ENCODE data around the gene ZNF385A. TPM values are rescaled to one million over a fixed set of nuclear protein-coding genes. Genes with fewer than 3 reads are reported as not detected.
A peak's percentile ranks its signal among the peaks of the same experiment; 100 is the strongest.

Gene ZNF385A
- total and polyA plus RNA-seq, 2 of the 13 experiments (the other 11 are each of a cell fraction or from before 2014, with no cell fraction given) = 0.44 to 0.67 TPM

GRCh38 chr12:54324617-54325441, 59.7 kb downstream of the ZNF385A start, which contains the start of gene COPZ1 (continued):
- TF ChIP-seq MLLT10 (CRISPR knock-in tag; IDR thresholded peaks at IDR 0.05) = peak; percentile 65; the same call in 1 of the 2 replicates
- TF ChIP-seq ZNF724P (CRISPR knock-in tag; IDR thresholded peaks at IDR 0.05; ENCODE audit: borderline replicate concordance) = no peak
- peak; percentile 88; the same call in 1 of the 2 replicates for TF ChIP-seq KDM5A (IDR thresholded peaks at IDR 0.05; ENCODE audit: borderline replicate concordance, low read length)
- no peak for TF ChIP-seq ZNF607 (CRISPR knock-in tag; IDR thresholded peaks at IDR 0.05; ENCODE audit: borderline replicate concordance)
- TF ChIP-seq NAIF1 (CRISPR knock-in tag; IDR thresholded peaks at IDR 0.05; ENCODE audit: borderline replicate concordance) = no peak
- no peak for TF ChIP-seq ZNF382 (CRISPR knock-in tag; IDR thresholded peaks at IDR 0.05; ENCODE audit: borderline replicate concordance)
- TF ChIP-seq MATR3 (CRISPR knock-in tag; IDR thresholded peaks at IDR 0.05) = no peak
- peak; percentile 32; the same call in 1 of the 2 replicates for TF ChIP-seq ZNF768 (CRISPR knock-in tag; IDR thresholded peaks at IDR 0.05)
- no peak for TF ChIP-seq NRL (CRISPR knock-in tag; IDR thresholded peaks at IDR 0.05; ENCODE audit: borderline replicate concordance)
- no peak for TF ChIP-seq PLRG1 (conservative IDR thresholded peaks at IDR 0.05)
- TF ChIP-seq FOXP1 (IDR thresholded peaks at IDR 0.05) = no peak
- TF ChIP-seq FOXP1 (CRISPR knock-in tag; IDR thresholded peaks at IDR 0.05) = no peak
- peak; percentile 56; the same call in 1 of the 2 replicates for TF ChIP-seq GMEB2 (CRISPR knock-in tag; IDR thresholded peaks at IDR 0.05; ENCODE audit: low read depth)
- TF ChIP-seq ZBTB37 (CRISPR knock-in tag; IDR thresholded peaks at IDR 0.05) = no peak
- peak; percentile 59; the same call in 1 of the 2 replicates for TF ChIP-seq ZIK1 (CRISPR knock-in tag; IDR thresholded peaks at IDR 0.05; ENCODE audit: borderline replicate concordance, low read depth)
- no peak for TF ChIP-seq SSRP1 (CRISPR knock-in tag; IDR thresholded peaks at IDR 0.05)
- TF ChIP-seq STAT5B (CRISPR knock-in tag; IDR thresholded peaks at IDR 0.05) = no peak
- no peak for TF ChIP-seq ZNF101 (CRISPR knock-in tag; IDR thresholded peaks at IDR 0.05; ENCODE audit: borderline replicate concordance, low read depth)
- TF ChIP-seq PHF5A (CRISPR knock-in tag; IDR thresholded peaks at IDR 0.05; ENCODE audit: low read depth, unreplicated experiment) = no peak
- TF ChIP-seq ZNF230 (CRISPR knock-in tag; IDR thresholded peaks at IDR 0.05) = no peak
- TF ChIP-seq HNRNPK (IDR thresholded peaks at IDR 0.05; ENCODE audit: low read depth, low read length, poor library complexity, severe bottlenecking) = no peak
- peak; percentile 96 for TF ChIP-seq NFYB (CRISPR knock-in tag; IDR thresholded peaks at IDR 0.05)
- no peak for TF ChIP-seq HOXA9 (CRISPR knock-in tag; IDR thresholded peaks at IDR 0.05; ENCODE audit: borderline replicate concordance)
- no peak for TF ChIP-seq ZNF850 (CRISPR knock-in tag; conservative IDR thresholded peaks at IDR 0.05)
- TF ChIP-seq MEIS2 (CRISPR knock-in tag; IDR thresholded peaks at IDR 0.05) = no peak
- TF ChIP-seq RFX5 (IDR thresholded peaks at IDR 0.05; ENCODE audit: low read depth, low read length) = peak; percentile 90
- TF ChIP-seq RXRB (CRISPR knock-in tag; IDR thresholded peaks at IDR 0.05; ENCODE audit: borderline replicate concordance) = peak; percentile 44; the same call in 1 of the 2 replicates
- TF ChIP-seq ZNF460 (CRISPR knock-in tag; IDR thresholded peaks at IDR 0.05; ENCODE audit: borderline replicate concordance) = no peak
- no peak for TF ChIP-seq ZNF260 (CRISPR knock-in tag; IDR thresholded peaks at IDR 0.05; ENCODE audit: borderline replicate concordance, low read depth)
- TF ChIP-seq MAF1 (CRISPR knock-in tag; IDR thresholded peaks at IDR 0.05; ENCODE audit: borderline replicate concordance) = no peak

Data from HepG2 (cell line).